K562 (cell line): ENCODE results near the gene NFATC1. TPM values are rescaled to one million over a fixed set of nuclear protein-coding genes. Genes with fewer than 3 reads are reported as not detected.

ENCODE experiments used
- SRSF9 ChIP-seq: fragments of 200-400 bp; formaldehyde crosslinking; IDR thresholded peaks from 2 replicates; pipeline ENCODE4 v1.6.1; 2017; ENCODE audit warnings: low read depth, low read length, borderline replicate concordance
- ZNF695 ChIP-seq: fragments of 450-650 bp; formaldehyde crosslinking; IDR thresholded peaks from 2 replicates; pipeline ENCODE4 v1.4.0; 2020; ENCODE audit warnings: mild to moderate bottlenecking, moderate library complexity
- polyA plus RNA-seq, 8 experiments: library from polyadenylated mRNA; depleted of rRNA in 4 of 8; stranded (reverse) in 5 of 8; unstranded in 3 of 8; fragments of >200 nt; fragmentation: Nextera tagmentation in 2 of 8; fragmentation: Illumina TruSeq in 1 of 8; extraction: Ambion mirVana in 2 of 8; extraction: Trizol in 1 of 8; gene quantifications; 2 replicates each; pipeline versions ENCODE4 v1.2.1 to v1.2.3, GENCODE V29; 2011 to 2014; ENCODE audit warnings: inconsistent platforms in 1 of 8, missing spikeins in 1 of 8
- total RNA-seq, 7 experiments: library from RNA; depleted of rRNA in 6 of 7; stranded (reverse); fragments of >200 nt in 6 of 7; fragmentation: Illumina TruSeq in 2 of 7; extraction: Trizol in 2 of 7; gene quantifications; 2 replicates each; pipeline versions ENCODE4 v1.2.1 to v1.2.3, GENCODE V29; 2011 to 2021; ENCODE audit warnings: low replicate concordance in 1 of 7
- TF ChIP-seq, protein P1 (sequence below), 2 experiments: fragments of 450-650 bp in 1 of 2; sonication (generic) in 1 of 2; formaldehyde crosslinking in 1 of 2; IDR thresholded peaks; 2 replicates each; pipeline versions ENCODE4 v1.7.1 to v1.9.0; 2016 to 2022; ENCODE audit warnings: inconsistent platforms in 1 of 2, mild to moderate bottlenecking in 1 of 2, missing genetic modification reagents in 1 of 2
- TF ChIP-seq, protein P2 (sequence below): sonication (generic); formaldehyde crosslinking; IDR thresholded peaks from 2 replicates; pipeline ENCODE4 v1.8.0; 2022; ENCODE audit warnings: missing genetic modification reagents, mild to moderate bottlenecking, borderline replicate concordance

Gene NFATC1
- total and polyA plus RNA-seq, 9 of the 15 experiments (the other 6 are each of a cell fraction or from before 2014, with no cell fraction given), result 1.1 to 16.4 (median 2.5) TPM

DNA sequence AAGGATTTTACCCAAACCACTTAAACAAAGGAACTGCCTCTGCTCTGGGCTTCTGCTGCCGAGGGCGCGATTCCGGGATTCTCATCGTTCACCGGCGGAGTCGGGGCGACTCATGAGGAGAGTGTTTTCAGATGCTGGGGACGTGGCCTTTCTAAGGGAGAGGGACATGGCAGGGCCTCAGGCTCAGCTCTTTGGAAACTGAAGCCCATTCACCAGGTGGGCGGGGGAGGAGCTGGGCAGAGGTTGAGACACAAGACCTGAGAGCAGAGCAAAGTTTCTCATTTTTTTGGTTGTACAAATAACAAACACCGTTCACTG is 29.8 kb downstream of the NFATC1 start (continued):
- TF ChIP-seq SRSF9 (no peak), ZNF695 (CRISPR knock-in tag) (no peak)
- TF ChIP-seq, protein P1, sequence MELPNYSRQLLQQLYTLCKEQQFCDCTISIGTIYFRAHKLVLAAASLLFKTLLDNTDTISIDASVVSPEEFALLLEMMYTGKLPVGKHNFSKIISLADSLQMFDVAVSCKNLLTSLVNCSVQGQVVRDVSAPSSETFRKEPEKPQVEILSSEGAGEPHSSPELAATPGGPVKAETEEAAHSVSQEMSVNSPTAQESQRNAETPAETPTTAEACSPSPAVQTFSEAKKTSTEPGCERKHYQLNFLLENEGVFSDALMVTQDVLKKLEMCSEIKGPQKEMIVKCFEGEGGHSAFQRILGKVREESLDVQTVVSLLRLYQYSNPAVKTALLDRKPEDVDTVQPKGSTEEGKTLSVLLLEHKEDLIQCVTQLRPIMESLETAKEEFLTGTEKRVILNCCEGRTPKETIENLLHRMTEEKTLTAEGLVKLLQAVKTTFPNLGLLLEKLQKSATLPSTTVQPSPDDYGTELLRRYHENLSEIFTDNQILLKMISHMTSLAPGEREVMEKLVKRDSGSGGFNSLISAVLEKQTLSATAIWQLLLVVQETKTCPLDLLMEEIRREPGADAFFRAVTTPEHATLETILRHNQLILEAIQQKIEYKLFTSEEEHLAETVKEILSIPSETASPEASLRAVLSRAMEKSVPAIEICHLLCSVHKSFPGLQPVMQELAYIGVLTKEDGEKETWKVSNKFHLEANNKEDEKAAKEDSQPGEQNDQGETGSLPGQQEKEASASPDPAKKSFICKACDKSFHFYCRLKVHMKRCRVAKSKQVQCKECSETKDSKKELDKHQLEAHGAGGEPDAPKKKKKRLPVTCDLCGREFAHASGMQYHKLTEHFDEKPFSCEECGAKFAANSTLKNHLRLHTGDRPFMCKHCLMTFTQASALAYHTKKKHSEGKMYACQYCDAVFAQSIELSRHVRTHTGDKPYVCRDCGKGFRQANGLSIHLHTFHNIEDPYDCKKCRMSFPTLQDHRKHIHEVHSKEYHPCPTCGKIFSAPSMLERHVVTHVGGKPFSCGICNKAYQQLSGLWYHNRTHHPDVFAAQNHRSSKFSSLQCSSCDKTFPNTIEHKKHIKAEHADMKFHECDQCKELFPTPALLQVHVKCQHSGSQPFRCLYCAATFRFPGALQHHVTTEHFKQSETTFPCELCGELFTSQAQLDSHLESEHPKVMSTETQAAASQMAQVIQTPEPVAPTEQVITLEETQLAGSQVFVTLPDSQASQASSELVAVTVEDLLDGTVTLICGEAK (IDR thresholded peaks at IDR 0.05), result no peak
- TF ChIP-seq, protein P1 (CRISPR knock-in tag; IDR thresholded peaks at IDR 0.05), result no peak
- TF ChIP-seq, protein P2, sequence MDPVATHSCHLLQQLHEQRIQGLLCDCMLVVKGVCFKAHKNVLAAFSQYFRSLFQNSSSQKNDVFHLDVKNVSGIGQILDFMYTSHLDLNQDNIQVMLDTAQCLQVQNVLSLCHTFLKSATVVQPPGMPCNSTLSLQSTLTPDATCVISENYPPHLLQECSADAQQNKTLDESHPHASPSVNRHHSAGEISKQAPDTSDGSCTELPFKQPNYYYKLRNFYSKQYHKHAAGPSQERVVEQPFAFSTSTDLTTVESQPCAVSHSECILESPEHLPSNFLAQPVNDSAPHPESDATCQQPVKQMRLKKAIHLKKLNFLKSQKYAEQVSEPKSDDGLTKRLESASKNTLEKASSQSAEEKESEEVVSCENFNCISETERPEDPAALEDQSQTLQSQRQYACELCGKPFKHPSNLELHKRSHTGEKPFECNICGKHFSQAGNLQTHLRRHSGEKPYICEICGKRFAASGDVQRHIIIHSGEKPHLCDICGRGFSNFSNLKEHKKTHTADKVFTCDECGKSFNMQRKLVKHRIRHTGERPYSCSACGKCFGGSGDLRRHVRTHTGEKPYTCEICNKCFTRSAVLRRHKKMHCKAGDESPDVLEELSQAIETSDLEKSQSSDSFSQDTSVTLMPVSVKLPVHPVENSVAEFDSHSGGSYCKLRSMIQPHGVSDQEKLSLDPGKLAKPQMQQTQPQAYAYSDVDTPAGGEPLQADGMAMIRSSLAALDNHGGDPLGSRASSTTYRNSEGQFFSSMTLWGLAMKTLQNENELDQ, result no peak
